HG02623 (cell line): ENCODE data around the gene HERC4.

ENCODE experiments used
- ATAC-seq: cut with Tn5 transposase; IDR thresholded peaks from one replicate; pipeline ENCODE4 v1.9.1; 2021; ENCODE audit warnings: moderate library complexity; ENCODE audit not compliant: unreplicated experiment

HERC4 gene, protein sequence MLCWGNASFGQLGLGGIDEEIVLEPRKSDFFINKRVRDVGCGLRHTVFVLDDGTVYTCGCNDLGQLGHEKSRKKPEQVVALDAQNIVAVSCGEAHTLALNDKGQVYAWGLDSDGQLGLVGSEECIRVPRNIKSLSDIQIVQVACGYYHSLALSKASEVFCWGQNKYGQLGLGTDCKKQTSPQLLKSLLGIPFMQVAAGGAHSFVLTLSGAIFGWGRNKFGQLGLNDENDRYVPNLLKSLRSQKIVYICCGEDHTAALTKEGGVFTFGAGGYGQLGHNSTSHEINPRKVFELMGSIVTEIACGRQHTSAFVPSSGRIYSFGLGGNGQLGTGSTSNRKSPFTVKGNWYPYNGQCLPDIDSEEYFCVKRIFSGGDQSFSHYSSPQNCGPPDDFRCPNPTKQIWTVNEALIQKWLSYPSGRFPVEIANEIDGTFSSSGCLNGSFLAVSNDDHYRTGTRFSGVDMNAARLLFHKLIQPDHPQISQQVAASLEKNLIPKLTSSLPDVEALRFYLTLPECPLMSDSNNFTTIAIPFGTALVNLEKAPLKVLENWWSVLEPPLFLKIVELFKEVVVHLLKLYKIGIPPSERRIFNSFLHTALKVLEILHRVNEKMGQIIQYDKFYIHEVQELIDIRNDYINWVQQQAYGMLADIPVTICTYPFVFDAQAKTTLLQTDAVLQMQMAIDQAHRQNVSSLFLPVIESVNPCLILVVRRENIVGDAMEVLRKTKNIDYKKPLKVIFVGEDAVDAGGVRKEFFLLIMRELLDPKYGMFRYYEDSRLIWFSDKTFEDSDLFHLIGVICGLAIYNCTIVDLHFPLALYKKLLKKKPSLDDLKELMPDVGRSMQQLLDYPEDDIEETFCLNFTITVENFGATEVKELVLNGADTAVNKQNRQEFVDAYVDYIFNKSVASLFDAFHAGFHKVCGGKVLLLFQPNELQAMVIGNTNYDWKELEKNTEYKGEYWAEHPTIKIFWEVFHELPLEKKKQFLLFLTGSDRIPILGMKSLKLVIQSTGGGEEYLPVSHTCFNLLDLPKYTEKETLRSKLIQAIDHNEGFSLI

DNA sequence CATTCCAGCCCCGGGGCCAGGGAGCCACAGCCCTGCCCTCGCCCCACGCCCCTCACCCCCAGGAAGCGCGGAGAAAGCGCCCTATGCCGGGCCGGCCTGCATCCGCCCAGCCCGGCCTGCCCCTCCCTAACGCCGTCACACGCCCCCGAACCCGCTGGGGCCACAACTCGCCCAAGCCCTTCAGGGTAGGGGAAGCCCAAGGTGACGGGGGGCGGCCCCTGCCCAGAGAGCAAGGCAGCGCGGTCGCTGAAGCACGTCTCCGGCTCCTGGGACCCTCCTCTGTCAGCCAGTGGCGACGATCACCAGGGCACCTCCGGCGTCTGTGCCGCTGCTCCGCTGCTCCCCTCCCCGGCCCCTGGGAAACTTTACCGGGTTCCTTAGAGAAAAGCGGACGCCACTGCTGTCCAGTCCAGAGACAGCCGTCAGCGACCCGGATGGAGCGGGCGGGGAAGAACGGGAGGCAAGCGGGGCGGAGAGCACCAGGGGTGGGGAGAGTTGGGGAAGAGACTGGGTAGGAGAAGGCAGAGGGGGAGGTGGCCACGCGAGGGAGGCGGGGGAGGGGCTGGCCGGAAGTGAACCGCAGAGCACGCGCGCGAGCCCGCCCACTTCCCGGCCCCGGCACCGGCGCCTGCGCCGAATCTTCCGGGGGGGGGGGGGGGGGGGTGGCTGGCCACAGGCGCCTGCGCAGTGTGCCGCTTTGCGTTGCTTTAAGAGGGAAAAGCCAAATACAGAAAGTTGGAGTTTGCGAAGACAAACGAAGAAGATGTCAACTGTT lies at the start of gene HERC4:
HERC4 (minus strand) TSS at position 509 of the 775 bp plus-strand sequence. CDS start 2,175 bp downstream, outside the sequence.
- ATAC-seq: peak; percentile 82

DNA sequence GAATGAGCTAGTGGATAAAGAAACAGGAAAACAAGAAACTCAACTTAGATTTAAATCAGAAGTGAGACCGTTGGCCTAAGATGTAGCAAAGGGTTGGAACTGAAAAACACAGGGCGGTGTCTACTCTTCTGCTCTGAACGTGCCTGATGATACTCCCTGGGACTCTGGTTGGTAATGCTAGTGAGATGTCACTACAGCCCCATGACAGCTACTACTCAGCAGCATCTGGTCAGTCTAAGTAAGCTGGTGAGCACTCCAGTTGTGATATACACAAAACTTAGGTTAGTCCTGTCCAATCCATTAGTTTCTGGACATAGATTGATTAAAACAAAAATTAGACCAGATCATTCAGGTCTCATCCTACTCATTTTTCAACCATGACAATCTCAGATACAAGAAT lies 49.6 kb upstream of the HERC4 start:
- ATAC-seq: no peak

DNA sequence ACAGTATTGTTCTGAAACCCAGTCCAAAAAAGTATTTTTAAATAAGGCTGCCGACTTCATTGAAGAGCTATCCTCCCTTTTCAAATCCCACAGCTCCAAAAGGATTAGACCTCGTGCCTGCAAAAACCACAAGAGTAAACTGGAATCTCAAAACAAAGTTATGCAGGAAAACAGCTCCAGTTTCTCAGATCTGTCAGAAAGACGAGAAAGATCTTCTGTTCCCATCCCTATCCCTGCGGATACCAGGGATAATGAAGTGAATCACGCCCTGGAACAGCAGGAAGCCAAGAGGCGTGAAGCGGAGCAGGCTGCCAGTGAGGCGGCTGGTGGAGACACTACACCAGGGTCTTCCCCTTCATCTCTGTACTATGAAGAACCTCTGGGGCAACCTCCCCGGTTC lies 46.8 kb upstream of the HERC4 start:
- ATAC-seq: no peak

DNA sequence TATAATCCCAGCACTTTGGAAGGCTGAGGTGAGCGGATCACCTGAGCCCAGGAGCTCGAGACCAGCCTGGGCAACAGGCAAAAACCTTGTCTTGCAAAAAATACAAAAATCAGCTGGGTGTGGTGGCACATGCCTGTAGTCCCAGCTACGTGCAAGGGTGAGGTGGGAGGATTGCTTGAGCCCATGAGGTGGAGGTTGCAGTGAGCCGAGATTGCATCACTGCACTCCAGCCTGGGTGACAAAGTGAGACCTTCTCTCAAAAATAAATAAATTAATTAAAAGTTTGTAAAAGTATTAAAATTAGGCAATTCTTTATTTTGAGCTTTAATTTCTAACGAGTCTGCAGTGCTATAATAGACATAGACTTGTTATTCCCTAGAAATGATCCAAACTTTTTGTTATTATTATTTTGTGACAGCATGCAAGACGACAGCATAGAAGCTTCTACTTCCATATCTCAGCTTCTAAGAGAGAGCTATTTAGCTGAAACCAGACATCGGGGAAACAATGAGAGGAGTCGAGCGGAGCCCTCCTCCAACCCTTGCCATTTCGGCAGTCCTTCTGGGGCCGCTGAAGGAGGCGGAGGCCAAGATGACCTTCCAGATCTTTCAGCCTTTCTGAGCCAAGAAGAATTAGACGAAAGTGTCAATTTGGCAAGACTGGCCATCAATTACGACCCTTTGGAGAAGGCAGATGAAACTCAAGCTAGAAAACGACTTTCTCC lies 46.1 kb upstream of the HERC4 start:
- no peak for ATAC-seq

DNA sequence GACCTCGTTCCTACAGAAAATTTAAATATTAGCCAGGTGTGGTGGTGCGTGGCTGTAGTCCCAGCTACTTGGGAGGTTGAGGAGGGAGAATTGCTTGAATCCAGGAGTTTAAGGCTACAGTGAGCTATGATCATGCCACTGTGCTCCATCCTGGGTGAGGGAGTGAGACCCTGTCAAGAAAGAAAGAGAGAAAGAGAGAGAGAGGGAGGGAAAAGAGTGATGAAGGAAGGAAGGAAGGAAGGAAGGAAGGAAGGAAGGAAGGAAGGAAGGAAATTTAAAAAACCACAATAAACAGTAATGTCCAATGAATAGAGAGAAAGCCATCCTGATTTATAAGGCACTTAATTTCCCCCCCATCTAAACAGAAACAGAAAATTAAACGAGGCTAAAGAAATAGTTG lies 43.6 kb upstream of the HERC4 start:
- ATAC-seq: no peak

DNA sequence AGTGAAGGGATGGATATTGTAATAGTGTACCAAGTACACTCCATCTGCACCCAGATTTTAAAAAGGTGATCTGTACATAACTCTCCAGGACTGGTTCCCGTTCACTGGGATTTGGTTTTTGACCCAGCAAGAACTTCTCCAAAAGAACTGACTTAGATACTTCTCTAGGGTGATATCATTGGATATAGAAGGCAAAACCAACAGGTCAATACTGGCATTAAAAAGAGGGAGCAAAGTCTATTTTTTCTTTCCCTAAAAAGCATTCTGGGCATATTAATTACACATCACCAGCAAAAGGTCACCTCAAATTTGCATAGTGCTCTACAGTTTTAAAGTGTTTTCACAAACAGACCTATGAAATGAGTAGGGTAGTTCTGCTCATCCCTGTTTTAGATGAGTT lies 37.8 kb upstream of the HERC4 start:
- ATAC-seq: no peak

DNA sequence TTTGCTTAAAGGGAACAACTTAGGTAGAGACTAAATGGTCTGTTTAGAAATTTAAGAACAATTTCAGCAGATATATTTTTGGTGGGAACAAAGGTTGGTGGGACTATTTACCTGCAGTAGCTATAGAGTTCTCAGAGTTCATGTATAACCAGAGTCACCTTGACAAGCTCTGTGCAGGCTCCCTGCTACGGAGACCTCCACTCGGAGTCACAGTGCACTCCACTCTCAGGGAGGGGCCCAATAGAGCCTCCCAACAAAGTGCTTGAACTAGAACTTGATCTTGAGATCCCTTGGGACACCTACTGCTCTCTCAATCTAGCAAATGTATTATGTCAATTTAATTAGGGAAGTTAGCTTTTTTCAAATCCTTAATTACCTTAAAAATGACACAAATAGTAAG lies 36.5 kb upstream of the HERC4 start:
- no peak for ATAC-seq

DNA sequence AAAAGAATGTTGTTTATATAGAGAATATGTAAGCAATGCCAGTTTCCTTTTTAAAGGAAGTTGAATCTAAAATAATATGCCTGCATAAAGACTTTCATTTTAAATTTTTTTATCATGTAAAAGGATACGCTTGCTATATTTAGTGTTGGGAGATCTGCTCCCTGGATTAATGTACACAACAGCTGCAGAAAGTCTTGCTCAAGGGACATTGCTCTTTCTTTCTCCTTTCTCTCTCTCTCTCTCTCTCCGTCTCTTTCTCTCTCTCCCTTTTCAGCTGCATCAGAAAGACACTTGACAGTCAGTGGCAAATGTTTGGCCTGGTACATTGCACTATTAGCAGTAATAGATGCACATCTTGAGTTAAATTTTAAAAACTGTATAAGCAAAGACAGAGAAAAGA lies 34.9 kb upstream of the HERC4 start:
- no peak for ATAC-seq

DNA sequence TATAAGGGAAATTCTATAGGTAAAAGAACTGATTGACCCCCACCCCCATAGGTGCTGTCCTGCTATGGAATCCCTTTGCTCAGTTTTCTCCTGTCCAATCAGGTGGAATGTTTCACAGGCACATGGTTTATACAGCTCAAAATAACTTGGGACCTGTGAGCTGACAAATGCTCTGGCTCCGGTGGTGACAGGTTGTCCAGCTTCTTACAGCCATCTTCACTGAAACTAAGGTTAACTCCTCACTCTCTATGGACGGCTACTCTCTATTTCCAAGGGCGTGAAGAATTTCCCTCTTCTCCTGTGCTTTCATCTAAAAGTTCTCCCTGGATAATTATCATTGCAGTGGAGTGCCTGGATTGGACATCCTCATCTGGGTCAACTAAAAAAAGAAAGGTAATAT lies 34.2 kb upstream of the HERC4 start, which contains the start of gene MYPN:
MYPN (plus strand) TSS at position 158 of the 400 bp plus-strand sequence. CDS start 11,951 bp downstream, outside the sequence.
- ATAC-seq: no peak

DNA sequence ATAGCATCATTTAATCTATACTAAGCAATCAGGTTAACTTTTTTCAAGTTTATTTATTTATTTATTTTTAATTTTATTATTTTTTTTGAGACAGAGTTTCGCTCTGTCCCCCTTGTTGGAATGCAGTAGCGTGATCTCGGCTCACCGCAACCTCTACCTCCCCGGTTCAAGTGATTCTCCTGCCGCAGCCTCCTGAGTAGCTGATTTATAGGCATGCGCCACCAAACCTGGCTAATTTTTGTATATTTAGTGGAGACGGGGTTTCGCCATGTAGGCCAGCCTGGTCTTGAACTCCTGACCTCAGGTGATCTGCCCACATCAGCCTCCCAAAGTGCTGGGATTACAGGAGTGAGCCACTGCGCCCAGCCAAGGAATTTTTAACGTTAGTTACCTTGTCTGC lies 33.6 kb upstream of the HERC4 start:
- ATAC-seq: no peak

DNA sequence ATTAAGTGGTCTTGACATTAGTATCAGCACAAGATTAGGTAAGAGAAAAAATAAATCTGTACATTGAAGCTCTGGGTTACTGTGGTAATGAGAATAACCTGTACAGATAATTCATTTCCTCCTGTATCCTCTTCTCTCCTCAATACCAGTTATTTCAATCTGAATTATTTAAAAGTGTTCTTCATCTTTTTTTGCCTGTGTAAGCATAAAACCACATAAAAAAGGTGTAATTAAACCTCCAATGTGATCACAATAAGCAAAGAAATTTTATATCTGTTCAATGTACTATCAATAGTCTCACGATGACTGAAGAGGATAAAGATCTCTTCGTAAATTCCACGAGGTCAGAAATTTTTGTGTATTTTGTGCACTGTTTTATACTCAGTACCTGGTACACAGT lies 33.0 kb upstream of the HERC4 start:
- no peak for ATAC-seq

DNA sequence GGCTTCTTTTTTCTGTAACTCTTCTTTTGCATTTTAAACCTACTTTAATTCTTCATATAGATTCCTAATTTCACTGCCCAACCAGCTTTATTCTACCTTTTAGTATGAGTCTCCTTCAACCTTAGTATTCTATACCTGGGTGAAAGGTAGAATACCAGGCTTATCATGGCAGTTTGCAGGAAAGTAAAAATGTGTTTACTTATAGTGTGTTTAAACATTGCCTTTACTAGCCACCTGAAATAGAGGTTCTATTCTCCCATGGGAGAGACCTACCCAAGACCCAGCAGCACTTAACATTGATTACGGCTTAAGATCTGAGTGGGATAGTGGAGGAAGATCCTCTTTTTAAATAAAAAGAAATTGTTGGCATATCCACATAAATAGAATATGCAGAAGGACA lies 32.6 kb upstream of the HERC4 start:
- no peak for ATAC-seq

DNA sequence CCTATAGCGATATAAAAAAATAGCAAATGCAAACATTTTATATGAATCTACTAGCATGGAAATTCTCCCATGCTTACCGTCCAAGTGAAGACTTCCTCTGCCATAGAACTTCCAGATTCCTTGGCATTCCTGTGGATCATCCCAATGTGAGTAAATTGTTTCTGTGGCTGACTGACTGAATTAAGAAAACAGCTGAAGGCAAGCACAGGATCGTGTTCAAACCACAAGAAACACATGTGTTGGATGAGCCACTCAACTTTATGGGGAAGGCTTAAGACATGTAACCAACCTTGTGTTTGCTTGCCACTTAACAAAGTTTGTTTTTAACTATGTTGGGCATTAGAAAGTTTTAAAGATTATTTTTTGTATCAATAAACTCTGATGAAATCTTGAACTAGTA lies 31.6 kb upstream of the HERC4 start:
- ATAC-seq: no peak

DNA sequence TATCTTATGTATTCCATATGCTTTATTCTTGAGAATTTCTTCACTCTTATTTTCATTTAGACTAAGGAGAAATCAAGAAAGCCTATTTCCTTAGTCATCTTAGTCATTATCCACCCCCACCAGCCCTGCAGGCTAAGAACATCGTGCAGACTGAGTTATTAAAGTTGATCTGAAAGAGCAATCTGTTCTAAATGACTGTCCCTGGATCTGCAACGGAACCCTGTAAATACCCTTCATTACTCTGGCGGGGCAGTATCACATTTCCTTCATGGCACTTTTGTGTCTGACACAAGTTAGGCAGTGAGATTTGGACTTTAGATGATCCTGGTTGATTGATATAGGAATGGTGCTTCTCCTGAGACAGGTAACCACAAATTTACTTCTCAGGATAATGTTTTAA lies 30.7 kb upstream of the HERC4 start:
- no peak for ATAC-seq

DNA sequence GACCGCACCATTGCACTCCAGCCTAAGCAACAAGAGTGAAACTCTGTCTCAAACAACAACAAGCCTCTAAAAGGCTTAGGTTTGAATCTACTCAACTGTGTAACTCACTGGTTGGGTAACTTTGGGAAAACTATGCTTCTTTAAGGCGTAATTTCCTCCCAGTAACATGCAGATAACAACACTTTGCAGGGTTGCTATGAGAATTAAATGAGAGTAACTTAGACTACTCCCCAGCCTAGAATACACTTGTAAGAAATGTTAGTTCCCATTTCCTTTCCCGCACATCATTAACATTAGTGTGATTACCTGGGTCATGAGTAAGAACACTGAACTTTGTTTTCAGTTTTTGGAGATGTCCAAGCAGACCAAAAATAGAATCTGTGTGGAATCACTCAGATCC lies 28.8 kb upstream of the HERC4 start:
- no peak for ATAC-seq

DNA sequence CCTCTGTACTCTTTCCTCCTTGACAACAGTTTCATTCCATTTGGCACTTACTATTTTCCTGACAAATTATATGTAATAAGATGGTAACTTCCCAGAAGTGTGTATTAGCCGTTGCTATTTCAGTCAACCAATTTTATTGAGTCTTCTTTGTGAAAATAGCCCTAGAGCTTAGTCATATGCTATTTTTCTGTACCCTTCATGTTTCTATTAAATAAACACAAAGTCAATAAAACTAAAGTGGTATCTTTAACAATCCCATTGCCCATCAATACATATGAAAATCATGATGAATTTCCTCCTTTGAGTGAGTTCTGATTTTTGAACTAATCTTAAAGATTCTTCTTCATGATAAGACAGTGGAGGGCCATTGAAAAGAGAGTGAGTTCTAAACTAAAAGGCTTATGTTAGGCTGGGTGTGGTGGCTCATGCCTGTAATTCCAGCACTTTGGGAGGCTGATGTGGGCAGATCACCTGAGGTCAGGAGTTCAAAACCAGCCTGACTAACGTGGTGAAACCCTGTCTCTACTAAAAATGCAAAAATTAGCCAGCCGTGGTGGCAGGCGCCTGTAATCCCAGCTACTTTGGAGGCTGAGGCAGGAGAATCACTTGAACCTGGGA lies 28.3 kb upstream of the HERC4 start:
- no peak for ATAC-seq

DNA sequence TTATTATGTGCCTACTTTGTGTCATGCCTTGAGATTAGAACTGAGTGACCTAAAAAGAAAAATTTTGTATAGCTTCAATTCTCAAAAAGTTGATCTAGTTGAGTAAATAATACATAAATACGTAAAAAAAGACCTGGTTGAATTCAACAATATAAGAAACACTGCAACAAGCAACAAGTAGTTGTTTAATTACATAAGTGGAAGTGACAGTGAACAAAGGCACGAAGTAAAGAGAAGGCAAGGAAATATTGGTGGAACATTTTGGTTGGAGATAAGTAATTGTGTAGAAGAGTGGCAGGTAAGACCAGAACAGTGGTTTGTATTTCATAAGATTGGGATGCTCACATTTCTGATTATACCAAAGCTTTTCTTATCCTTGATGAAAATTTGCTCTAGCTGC lies 26.0 kb upstream of the HERC4 start:
- ATAC-seq: no peak

DNA sequence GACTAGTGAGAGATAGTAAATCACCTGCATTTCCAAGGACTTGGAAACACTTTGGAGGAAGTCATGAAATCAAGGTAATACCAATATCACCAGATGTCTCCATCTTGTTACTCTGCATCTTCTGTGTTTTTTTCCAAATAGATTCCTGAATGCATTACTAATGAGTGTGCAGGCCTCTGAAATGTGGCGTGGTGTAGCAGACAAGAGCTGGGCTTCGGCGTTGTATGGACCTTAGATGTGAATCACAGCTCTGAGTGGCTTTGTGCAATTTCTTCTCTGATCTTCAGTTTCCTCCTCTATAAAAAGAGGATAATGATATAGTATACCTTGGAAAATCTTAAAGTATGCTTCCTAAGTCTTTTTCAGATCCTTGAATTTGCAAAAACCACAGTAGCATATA lies 24.7 kb upstream of the HERC4 start:
- ATAC-seq: no peak

DNA sequence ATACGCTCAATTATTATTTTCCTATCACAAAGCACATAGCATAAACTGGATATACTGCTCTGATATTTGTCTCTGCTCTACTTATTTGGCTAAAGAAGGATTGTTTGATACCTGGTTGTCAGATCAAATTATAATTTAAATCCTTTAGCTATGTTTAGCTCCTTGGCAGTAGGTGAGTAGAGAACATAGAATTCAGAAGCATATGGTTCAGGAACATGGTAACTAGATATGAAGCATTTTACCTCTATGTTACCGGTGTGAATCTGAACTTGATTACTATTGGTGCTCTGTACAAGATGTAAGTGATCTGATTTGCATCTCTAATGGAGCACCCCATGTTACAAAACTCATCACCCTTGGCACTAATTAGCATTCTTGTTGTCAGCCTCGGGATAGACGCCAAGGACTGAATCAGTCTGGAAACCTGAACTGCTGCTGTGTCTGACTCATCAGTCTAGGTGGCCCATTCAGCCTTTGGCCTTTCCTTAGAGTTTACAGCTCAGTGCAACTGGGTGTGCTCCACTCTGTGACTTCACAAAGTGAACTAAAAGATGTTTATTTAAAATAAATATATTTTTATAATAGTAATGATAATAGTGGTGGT lies 21.9 kb upstream of the HERC4 start:
- ATAC-seq: no peak
